Liver (tissue), 3 donors: Measurements from ENCODE around the gene KCNJ15.

Source experiments
- HNF4A ChIP-seq, 2 donors: conservative IDR thresholded peaks; 2 replicates each; pipeline ENCODE4 v1.6.1; 2016; ENCODE audit warnings: antibody characterized with exemption in 2 of 2, mild to moderate bottlenecking in 2 of 2
- TF ChIP-seq, protein P1 (sequence below): fragments of 150-350 bp; IDR thresholded peaks from 2 replicates; pipeline ENCODE4 v1.5.1; 2017; ENCODE audit warnings: improper control_type of control experiment, low read depth, low read length; ENCODE audit not compliant: missing input control
- TF ChIP-seq, protein P2 (sequence below): IDR thresholded peaks from 2 replicates; pipeline ENCODE4 v1.6.1; 2016; ENCODE audit warnings: antibody characterized with exemption
- TF ChIP-seq, protein P3 (sequence below): IDR thresholded peaks from 2 replicates; pipeline ENCODE4 v1.6.1; 2016; ENCODE audit warnings: antibody characterized with exemption, mild to moderate bottlenecking
- donor health status: healthy.
- donor health status: healthy.

DNA sequence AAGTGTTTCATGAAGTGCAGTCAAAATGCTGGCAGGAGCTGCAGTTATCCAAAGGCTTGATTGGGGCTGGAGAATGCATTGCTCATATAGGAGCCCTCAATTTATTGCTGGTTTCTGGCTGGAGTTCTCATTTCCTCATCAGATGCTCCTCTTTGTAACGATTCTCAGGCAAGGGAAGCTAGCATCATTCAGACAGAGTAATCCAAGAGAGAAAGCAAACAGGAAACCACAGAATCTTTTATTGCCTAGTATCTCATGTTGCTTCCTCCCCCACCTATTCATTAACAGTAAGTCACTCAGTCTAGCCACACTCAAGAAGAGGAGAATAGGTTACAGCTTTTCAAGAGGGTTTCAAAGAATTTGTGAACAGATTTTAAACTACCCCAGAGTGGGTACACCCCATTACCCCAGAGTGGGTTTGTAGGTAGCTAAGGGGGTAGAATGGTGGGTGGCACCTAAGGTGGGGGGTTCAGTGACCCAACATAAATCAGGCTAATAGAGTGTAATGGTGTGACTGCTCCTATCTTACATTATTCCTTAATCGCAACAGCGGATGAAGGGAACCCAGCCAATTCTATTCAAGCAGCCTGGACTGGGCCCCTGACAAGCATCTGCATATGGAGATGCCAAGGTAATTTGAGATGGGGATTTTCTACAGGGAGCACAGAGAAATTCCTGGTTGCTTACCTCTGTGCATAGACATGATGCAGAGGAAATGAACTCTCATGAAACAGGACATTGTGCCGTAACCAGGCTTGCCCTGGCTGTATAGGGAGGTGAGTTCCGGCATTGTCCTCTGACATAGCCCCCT, 67.1 kb downstream of the KCNJ15 start:
- TF ChIP-seq, protein P1, sequence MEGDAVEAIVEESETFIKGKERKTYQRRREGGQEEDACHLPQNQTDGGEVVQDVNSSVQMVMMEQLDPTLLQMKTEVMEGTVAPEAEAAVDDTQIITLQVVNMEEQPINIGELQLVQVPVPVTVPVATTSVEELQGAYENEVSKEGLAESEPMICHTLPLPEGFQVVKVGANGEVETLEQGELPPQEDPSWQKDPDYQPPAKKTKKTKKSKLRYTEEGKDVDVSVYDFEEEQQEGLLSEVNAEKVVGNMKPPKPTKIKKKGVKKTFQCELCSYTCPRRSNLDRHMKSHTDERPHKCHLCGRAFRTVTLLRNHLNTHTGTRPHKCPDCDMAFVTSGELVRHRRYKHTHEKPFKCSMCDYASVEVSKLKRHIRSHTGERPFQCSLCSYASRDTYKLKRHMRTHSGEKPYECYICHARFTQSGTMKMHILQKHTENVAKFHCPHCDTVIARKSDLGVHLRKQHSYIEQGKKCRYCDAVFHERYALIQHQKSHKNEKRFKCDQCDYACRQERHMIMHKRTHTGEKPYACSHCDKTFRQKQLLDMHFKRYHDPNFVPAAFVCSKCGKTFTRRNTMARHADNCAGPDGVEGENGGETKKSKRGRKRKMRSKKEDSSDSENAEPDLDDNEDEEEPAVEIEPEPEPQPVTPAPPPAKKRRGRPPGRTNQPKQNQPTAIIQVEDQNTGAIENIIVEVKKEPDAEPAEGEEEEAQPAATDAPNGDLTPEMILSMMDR, result no peak
- TF ChIP-seq, protein P2, sequence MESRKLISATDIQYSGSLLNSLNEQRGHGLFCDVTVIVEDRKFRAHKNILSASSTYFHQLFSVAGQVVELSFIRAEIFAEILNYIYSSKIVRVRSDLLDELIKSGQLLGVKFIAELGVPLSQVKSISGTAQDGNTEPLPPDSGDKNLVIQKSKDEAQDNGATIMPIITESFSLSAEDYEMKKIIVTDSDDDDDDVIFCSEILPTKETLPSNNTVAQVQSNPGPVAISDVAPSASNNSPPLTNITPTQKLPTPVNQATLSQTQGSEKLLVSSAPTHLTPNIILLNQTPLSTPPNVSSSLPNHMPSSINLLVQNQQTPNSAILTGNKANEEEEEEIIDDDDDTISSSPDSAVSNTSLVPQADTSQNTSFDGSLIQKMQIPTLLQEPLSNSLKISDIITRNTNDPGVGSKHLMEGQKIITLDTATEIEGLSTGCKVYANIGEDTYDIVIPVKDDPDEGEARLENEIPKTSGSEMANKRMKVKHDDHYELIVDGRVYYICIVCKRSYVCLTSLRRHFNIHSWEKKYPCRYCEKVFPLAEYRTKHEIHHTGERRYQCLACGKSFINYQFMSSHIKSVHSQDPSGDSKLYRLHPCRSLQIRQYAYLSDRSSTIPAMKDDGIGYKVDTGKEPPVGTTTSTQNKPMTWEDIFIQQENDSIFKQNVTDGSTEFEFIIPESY, result no peak
- no peak for TF ChIP-seq HNF4A (conservative IDR thresholded peaks at IDR 0.05)
- TF ChIP-seq, protein P3, sequence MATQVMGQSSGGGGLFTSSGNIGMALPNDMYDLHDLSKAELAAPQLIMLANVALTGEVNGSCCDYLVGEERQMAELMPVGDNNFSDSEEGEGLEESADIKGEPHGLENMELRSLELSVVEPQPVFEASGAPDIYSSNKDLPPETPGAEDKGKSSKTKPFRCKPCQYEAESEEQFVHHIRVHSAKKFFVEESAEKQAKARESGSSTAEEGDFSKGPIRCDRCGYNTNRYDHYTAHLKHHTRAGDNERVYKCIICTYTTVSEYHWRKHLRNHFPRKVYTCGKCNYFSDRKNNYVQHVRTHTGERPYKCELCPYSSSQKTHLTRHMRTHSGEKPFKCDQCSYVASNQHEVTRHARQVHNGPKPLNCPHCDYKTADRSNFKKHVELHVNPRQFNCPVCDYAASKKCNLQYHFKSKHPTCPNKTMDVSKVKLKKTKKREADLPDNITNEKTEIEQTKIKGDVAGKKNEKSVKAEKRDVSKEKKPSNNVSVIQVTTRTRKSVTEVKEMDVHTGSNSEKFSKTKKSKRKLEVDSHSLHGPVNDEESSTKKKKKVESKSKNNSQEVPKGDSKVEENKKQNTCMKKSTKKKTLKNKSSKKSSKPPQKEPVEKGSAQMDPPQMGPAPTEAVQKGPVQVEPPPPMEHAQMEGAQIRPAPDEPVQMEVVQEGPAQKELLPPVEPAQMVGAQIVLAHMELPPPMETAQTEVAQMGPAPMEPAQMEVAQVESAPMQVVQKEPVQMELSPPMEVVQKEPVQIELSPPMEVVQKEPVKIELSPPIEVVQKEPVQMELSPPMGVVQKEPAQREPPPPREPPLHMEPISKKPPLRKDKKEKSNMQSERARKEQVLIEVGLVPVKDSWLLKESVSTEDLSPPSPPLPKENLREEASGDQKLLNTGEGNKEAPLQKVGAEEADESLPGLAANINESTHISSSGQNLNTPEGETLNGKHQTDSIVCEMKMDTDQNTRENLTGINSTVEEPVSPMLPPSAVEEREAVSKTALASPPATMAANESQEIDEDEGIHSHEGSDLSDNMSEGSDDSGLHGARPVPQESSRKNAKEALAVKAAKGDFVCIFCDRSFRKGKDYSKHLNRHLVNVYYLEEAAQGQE, result no peak
